Liver (tissue), 9 donors: Measurements from ENCODE around the gene SERPINE2. TPM values are rescaled to one million over a fixed set of nuclear protein-coding genes. Genes with fewer than 3 reads are reported as not detected.

Experiments
- DNase-seq: peaks from one replicate; pipeline ENCODE4 v3.0.0-alpha.2; 2017; ENCODE audit warnings: low spot score
- H3K27ac ChIP-seq, 2 donors: one replicate each; pipeline ENCODE4 v1.7.0; 2013; ENCODE audit warnings: inconsistent platforms in 2 of 2, low read length in 2 of 2, control low read depth in 1 of 2, low read depth in 1 of 2, mild to moderate bottlenecking in 1 of 2
- H3K27me3 ChIP-seq, 4 donors: one replicate each; pipeline versions ENCODE4 v1.6.1 to v1.7.0; 2013; ENCODE audit warnings: low read length in 3 of 4, inconsistent platforms in 1 of 4, mild to moderate bottlenecking in 1 of 4, moderate library complexity in 1 of 4; ENCODE audit not compliant: control insufficient read depth in 4 of 4, insufficient read depth in 4 of 4
- H3K36me3 ChIP-seq, 4 donors: one replicate each; pipeline versions ENCODE4 v1.6.1 to v1.7.0; 2013; ENCODE audit warnings: low read length in 3 of 4, mild to moderate bottlenecking in 3 of 4, low read depth in 1 of 4, moderate library complexity in 1 of 4; ENCODE audit not compliant: control insufficient read depth in 4 of 4, insufficient read depth in 3 of 4
- H3K4me1 ChIP-seq, 4 donors: one replicate each; pipeline versions ENCODE4 v1.6.1 to v1.7.0; 2013; ENCODE audit warnings: low read length in 3 of 4, mild to moderate bottlenecking in 3 of 4, moderate library complexity in 1 of 4; ENCODE audit not compliant: control insufficient read depth in 4 of 4, insufficient read depth in 4 of 4
- H3K4me3 ChIP-seq, 3 donors: one replicate each; pipeline versions ENCODE4 v1.6.1 to v1.7.0; 2013; ENCODE audit warnings: low read length in 3 of 3, control low read depth in 1 of 3, low read depth in 1 of 3, mild to moderate bottlenecking in 1 of 3
- H3K9ac ChIP-seq, 2 donors: one replicate each; pipeline ENCODE4 v1.7.0; 2013; ENCODE audit warnings: low read length in 2 of 2, mild to moderate bottlenecking in 2 of 2, moderate library complexity in 2 of 2, control low read depth in 1 of 2, low read depth in 1 of 2
- H3K9me3 ChIP-seq, 4 donors: one replicate each; pipeline versions ENCODE4 v1.6.1 to v1.7.0; 2013; ENCODE audit warnings: low read length in 3 of 4; ENCODE audit not compliant: control insufficient read depth in 4 of 4
- EGR1 ChIP-seq, 2 donors: IDR thresholded peaks; 2 replicates each; pipeline ENCODE4 v1.6.1; 2016 to 2018; ENCODE audit warnings: antibody characterized with exemption in 2 of 2, low read depth in 2 of 2
- FOXA2 ChIP-seq: IDR thresholded peaks from 2 replicates; pipeline ENCODE4 v1.6.1; 2016; ENCODE audit warnings: antibody characterized with exemption
- JUND ChIP-seq, 2 donors: IDR thresholded peaks; 2 replicates each; pipeline ENCODE4 v1.6.1; 2016; ENCODE audit warnings: antibody characterized with exemption in 2 of 2
- NR2F2 ChIP-seq: IDR thresholded peaks from 2 replicates; pipeline ENCODE4 v1.6.1; 2016; ENCODE audit warnings: antibody characterized with exemption
- REST ChIP-seq: IDR thresholded peaks from 2 replicates; pipeline ENCODE4 v1.6.1; 2016; ENCODE audit warnings: antibody characterized with exemption, mild to moderate bottlenecking
- RXRA ChIP-seq, 2 donors: IDR thresholded peaks; 2 replicates each; pipeline ENCODE4 v1.6.1; 2017 to 2018; ENCODE audit warnings: antibody characterized with exemption in 2 of 2, mild to moderate bottlenecking in 1 of 2
- TAF1 ChIP-seq: conservative IDR thresholded peaks from 2 replicates; pipeline ENCODE4 v1.6.1; 2016; ENCODE audit warnings: antibody characterized with exemption, mild to moderate bottlenecking
- ZBTB33 ChIP-seq: IDR thresholded peaks from 2 replicates; pipeline ENCODE4 v1.6.1; 2016; ENCODE audit warnings: antibody characterized with exemption
- WGBS: extraction: QIAGEN DNeasy Blood & Tissue Kit; methylation state at CpG from one replicate; pipeline ENCODE4 v1.1.7; 2013; 5-methylcytosine and 5-hydroxymethylcytosine counted together
- polyA plus RNA-seq, 2 donors: library from polyadenylated mRNA; stranded (reverse) in 1 of 2; unstranded in 1 of 2; fragments of 200-250 nt in 1 of 2; fragments of >200 nt in 1 of 2; fragmentation: Nextera tagmentation in 1 of 2; extraction: Ambion mirVana in 1 of 2; gene quantifications; one replicate each; pipeline versions ENCODE4 v1.2.1 to v1.2.3, GENCODE V29; 2013 to 2015
- total RNA-seq, 2 donors: library from RNA; depleted of rRNA; stranded (reverse); fragments of >200 nt; gene quantifications; one replicate each; pipeline ENCODE4 v1.2.3, GENCODE V29; 2014
- TF ChIP-seq, protein P1 (sequence below): IDR thresholded peaks from 2 replicates; pipeline ENCODE4 v1.6.1; 2016; ENCODE audit warnings: antibody characterized with exemption
- donor health status: healthy.
- donor health status: healthy.
- donor health status: healthy.
- donor health status: healthy.
- donor health status: healthy.

The SERPINE2 gene
- total and polyA plus RNA-seq, 4 donors: 0.92 to 4.8 (median 2.3) TPM

DNA sequence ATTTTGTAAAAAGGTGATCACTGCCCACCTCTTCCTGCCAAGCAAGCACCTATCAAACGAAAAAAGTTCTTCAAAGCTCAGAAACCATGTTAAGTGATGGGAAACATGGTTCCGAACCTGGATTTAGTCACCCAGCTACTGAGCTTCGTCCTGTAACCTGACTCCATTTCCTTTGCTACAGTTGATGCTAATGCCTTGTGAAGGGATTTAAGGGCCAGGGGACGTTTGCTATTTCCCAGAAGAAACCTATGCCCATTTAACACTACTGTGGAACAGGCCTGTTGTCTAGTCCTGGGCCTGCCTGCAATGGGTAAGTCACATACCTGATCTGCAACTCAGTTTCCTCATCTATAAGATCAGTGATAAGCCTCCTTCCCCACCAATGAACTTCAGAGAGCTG is 14.8 kb downstream of the SERPINE2 start (continued):
- no peak for TF ChIP-seq ZBTB33

GRCh38 chr2:224023188-224023587 is 15.9 kb downstream of the SERPINE2 start:
- no peak overlapping the region for H3K9ac ChIP-seq
- no peak for DNase-seq
- H3K4me3 ChIP-seq: no peak overlapping the region
- no peaks in the 10 kb centered on the region for H3K9me3 ChIP-seq
- no peaks in the 10 kb centered on the region for H3K27me3 ChIP-seq
- no peak overlapping the region for H3K27ac ChIP-seq
- WGBS: 67% methylated on average over 1 of the region's 1 CpG
- no peaks in the 10 kb centered on the region for H3K4me1 ChIP-seq
- TF ChIP-seq FOXA2 (peak; percentile 47), EGR1 (IDR thresholded peaks at IDR 0.05; ENCODE audit: low read depth in 2 of 2) (no peak), REST (no peak), NR2F2 (no peak), JUND (IDR thresholded peaks at IDR 0.05) (no peak)
- TF ChIP-seq, protein P1, sequence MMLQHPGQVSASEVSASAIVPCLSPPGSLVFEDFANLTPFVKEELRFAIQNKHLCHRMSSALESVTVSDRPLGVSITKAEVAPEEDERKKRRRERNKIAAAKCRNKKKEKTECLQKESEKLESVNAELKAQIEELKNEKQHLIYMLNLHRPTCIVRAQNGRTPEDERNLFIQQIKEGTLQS: no peak
- H3K36me3 ChIP-seq: no peaks in the 10 kb centered on the region

DNA sequence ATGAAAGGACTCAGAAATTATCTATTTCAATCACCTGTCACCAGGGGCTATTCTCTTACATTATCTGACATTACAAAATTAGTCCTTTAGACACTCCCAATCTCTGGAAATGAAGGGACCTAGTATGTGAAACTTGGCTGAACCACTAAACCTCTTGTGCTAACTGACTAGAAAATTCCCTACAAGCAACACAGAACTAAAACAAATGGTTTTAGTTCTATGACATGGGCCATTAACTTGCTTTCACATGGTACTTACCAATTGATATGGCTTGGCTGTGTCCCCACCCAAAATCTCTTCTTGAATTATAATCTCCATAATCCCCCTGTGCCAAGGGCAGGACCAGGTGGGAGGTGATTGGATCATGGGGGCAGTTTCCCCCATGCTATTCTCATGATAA is 16.6 kb downstream of the SERPINE2 start:
- no peak for DNase-seq
- Histone ChIP-seq H3K9ac (no peak overlapping the region), H3K4me3 (no peak overlapping the region), H3K9me3 (no peaks in the 10 kb centered on the region), H3K27me3 (no peaks in the 10 kb centered on the region), H3K4me1 (no peaks in the 10 kb centered on the region), H3K36me3 (no peaks in the 10 kb centered on the region), H3K27ac (no peak overlapping the region)
- no peak for TF ChIP-seq ZBTB33
- TF ChIP-seq JUND (IDR thresholded peaks at IDR 0.05): no peak
- no peak for TF ChIP-seq RXRA (IDR thresholded peaks at IDR 0.05)
- TF ChIP-seq TAF1: no peak
